PC-3 (cell line): ENCODE data around the gene CHD1.

ENCODE experiments used
- EZH2 ChIP-seq: fragments of 300-600 bp; sonication (generic); IDR thresholded peaks from one replicate; pipeline ENCODE4 v1.6.1; 2017; ENCODE audit warnings: antibody characterized with exemption, mild to moderate bottlenecking, low read length; ENCODE audit not compliant: unreplicated experiment
- TF ChIP-seq, protein P1 (sequence below): fragments of 300-600 bp; sonication (generic); conservative IDR thresholded peaks from 2 replicates; pipeline ENCODE4 v1.5.1; 2017; ENCODE audit warnings: antibody characterized with exemption, low read depth, mild to moderate bottlenecking, low read length

DNA sequence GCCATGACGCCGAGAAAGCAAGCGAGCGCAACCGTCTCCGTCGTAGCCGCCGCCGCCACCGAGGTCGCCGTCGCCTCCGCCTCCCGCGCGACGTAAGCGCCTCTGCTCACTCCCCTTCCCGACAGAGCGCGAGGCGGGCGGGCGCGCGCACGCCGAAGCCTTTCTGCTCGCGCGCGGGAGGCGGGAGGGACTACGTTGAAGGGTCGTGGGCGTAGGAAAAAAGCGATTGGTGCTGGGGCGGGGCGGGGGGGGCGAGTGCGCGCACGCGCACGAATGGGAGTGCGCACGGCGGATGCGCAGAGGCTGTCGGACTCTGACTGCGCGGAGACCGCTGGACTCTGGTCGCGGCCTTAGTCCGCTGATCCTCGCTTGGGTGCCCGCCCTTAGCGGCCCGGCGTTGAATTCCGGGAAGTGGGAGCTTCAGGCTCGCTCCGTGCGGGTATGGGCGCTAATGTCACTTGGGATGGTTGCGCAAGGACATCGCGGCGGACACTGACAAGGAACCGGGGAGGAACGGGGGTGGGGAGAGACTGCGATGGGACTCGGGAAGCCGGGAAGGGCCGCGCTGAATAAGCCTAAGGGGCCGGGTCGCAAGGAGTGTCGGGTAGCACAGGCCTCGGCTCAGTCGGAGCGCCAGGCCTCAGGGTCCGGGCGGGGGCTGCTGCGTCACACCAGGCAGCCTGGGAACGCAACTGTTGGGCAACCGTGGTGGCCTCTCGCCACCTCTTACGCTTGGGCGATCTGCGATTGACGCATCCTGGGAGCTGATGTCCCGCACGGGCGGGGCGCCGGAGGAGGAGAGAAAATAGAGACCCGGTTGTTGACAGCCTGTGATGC, at the start of gene CHD1:
- TF ChIP-seq, protein P1, sequence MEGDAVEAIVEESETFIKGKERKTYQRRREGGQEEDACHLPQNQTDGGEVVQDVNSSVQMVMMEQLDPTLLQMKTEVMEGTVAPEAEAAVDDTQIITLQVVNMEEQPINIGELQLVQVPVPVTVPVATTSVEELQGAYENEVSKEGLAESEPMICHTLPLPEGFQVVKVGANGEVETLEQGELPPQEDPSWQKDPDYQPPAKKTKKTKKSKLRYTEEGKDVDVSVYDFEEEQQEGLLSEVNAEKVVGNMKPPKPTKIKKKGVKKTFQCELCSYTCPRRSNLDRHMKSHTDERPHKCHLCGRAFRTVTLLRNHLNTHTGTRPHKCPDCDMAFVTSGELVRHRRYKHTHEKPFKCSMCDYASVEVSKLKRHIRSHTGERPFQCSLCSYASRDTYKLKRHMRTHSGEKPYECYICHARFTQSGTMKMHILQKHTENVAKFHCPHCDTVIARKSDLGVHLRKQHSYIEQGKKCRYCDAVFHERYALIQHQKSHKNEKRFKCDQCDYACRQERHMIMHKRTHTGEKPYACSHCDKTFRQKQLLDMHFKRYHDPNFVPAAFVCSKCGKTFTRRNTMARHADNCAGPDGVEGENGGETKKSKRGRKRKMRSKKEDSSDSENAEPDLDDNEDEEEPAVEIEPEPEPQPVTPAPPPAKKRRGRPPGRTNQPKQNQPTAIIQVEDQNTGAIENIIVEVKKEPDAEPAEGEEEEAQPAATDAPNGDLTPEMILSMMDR: no peak
- TF ChIP-seq EZH2: no peak
